Right ventricle myocardium superior (tissue), 1 donor: ENCODE results near the gene P2RY14. TPM values are rescaled to one million over a fixed set of nuclear protein-coding genes. Genes with fewer than 3 reads are reported as not detected.
A peak's percentile ranks its signal among the peaks of the same experiment; 100 is the strongest.

Source experiments
- ATAC-seq: fragments of 200-7000 bp; cut with Tn5 transposase; one replicate; pipeline ENCODE4 v1.9.1; 2020; ENCODE audit warnings: mild to moderate bottlenecking; ENCODE audit not compliant: poor library complexity
- DNase-seq: peaks from one replicate; pipeline ENCODE4 v3.0.0-alpha.2; 2020
- intact Hi-C: fragments of 100-400 bp; cut with DNase I; formaldehyde crosslinking; loops from one replicate; pipeline ENCODE4 v1.11.2; 2022
- total RNA-seq: library from RNA; stranded (reverse); fragmentation: NEBNext Ultra II Directional; extraction: Animal tissue kit (Norgen Biotek cat#: 25700); gene quantifications from one replicate; pipeline ENCODE4 v1.2.1, GENCODE V29; 2021
- donor health status: DM: no; HTN: yes; CAD: no; lungs with severe emphysema.

P2RY14 gene
- total RNA-seq, 1 donor from 2014 or later, result 3.6 TPM

DNA sequence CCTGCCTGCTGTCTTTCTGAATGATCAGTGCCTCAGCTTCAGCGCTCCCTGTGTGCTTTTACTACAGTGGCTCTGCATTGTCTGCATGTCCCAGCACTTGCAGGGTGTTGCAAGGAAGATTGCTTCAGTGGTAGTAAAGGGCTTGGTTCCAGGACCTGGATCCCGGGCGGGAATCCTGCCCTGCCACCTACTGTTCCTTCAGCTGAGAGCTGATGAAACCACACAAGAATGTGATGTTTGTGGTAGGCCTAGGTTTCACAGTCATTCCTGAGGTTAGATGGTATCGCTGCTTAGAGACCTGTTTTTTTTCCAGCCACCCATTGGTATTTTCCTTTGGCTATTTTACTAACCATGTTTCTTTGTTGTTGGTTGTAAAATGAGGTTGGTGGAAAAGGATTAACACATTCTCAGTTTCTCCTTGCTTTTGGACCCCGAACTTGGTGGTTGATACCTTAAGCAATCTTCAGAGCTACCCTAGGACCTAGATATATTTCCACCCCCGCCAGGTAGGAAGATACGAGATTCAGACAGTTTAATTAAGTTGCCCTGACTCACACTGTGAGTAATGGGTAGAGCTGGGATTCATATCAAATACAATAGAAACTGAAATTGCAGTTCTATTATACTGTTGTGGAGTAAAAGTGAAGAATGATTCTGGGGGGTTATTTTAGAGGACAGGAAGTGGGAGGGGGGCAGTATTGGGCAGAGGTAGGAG, 26.9 kb upstream of the P2RY14 start:
- ATAC-seq, result peak; percentile 41
- intact Hi-C loops, result no loop called here
- peak; percentile 50 for DNase-seq

DNA sequence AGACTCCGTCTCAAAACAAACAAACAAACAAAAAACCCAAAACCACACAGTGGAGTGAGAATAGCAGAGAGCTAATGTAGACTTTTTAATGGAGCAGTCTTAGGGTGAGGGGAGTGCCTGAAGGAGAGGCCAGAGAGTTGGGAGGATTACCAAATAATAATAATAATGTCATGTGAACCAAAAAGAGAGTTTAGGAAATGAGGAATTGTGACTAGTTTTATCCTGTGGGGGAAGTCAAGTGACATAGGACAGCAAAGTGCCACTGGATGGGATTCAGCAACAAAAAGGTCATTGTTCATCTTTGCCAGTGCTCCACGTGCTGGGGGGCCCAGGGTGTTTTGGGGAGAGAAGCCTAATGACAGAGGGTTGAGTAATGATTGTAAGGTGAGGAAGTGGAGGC, 25.4 kb upstream of the P2RY14 start:
- DNase-seq, result no peak
- intact Hi-C loops, result no loop called here
- no peak for ATAC-seq

- no peak for ATAC-seq
- intact Hi-C loops, result no loop called here
- no peak for DNase-seq
Observed at GRCh38 chr3:151301787-151302186, 23.4 kb upstream of the P2RY14 start.

DNA sequence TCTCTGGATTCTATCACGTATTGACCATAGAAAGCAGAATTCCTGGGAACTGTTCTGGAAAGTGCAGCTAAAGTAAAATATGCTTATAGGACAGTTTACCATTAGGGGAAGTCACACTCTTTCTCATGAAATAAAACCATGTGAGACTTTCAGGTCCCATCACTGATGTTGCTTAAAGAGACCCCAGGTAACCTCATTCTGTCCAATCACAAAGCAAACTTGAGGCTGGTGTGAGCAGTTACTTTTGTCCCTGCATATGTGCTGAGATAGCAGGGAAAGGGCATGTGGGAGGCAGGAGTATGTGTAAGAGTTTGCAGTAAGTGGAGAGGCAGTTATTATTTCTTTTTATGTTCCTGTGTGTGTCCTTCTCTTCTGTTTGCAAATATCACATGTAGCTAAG, 22.2 kb upstream of the P2RY14 start:
- intact Hi-C loops, result no loop called here
- no peak for ATAC-seq

DNA sequence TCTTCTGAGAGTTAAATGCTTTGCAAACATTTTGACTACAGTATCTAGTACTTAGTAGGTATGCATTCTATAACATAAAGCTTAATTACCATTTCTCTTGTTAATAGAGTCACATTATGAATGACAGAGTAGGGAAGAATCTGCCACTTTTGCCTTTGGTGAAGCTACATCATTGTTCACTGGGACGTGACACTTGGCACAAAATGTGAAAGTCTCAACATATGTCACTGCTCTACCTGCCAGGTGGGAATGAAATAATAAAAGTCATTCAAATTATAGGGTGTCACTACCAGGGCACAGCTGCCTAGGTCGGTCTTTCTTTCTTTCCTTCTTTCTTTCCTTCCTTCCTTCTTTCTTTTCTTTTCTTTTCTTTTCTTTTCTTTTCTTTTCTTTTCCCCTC, 20.7 kb upstream of the P2RY14 start:
- DNase-seq (no peak), ATAC-seq (no peak)
- intact Hi-C loops, result no loop called here

More for the DNA sequence above, 22.2 kb upstream of the P2RY14 start:
- no peak for DNase-seq

DNA sequence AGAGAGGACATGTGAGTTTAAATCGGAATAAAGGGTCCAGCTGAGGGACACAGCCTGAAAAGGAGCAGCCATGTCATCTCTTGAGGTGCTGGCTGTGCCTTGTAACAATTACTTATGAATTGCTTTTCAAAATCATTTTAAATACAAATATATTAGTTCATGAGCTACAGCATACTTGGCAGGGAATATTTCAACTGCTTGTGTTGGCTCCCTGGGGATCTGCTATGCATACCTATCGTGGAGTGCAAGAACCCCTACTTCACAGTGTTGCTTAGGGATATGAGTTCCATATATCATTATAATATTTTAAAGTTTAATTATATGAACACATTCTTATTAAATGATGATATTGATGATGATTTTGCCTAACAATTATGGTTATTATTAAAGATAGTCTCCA, 19.1 kb upstream of the P2RY14 start:
- DNase-seq (no peak), ATAC-seq (no peak)
- intact Hi-C loops, result no loop called here

GRCh38 chr3:151296226-151296625, 17.9 kb upstream of the P2RY14 start:
- DNase-seq, result no peak
- ATAC-seq, result no peak
- intact Hi-C loops, result no loop called here

DNA sequence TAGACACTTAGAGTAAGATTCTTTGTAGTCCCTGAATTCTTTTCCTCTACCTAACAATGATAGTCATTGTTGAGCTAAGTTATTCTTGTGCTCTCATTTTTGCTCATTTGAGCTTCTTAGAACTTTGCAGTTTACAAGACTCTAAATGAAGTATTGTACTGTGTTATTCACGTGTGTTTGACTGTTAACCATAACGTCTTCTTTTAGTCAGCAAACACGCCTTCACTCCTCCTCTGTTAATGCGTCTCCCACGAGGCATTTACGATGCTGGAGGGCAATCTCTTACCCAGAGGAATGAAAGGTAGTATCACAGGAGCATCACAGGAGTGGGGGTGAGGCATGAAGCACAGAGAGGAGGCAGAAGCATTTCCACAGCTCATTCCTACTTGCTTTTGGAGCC, 14.8 kb upstream of the P2RY14 start:
- ATAC-seq, result no peak
- no peak for DNase-seq
- intact Hi-C loops, result no loop called here

- DNase-seq, result no peak
- no peak for ATAC-seq
Observed at GRCh38 chr3:151290673-151291072, 12.3 kb upstream of the P2RY14 start.

DNA sequence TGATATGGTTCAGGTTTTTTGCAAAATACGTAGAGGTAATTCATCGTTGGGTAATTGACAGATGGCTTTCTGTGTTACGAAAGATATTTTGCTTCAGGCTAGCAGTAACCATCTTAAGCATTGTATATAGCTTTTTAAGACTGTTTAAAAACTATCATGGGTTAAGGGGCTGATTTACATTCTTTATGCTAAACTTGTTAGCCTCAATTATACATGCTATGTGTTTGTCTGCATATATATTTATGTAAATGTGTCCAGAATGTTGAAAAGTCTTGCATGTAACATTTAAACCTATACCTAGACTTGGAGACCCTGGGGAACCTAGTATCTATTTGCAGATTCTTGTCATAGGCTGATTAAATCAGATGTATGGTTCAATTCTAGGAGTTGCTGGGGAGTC, 11.1 kb upstream of the P2RY14 start:
- DNase-seq (no peak), ATAC-seq (no peak)
- intact Hi-C loops, result no loop called here

More at GRCh38 chr3:151290673-151291072, 12.3 kb upstream of the P2RY14 start:
- intact Hi-C loops, result no loop called here

- ATAC-seq (no peak), DNase-seq (no peak)
- intact Hi-C loops, result no loop called here
Observed at GRCh38 chr3:151285940-151286339, 7.6 kb upstream of the P2RY14 start.

- ATAC-seq (peak; percentile 52), DNase-seq (no peak)
- intact Hi-C loops, result loop anchor here (2.0 kb wide), 2 partner anchors 57 to 115 kb away; no protein-coding TSS in a partner anchor
Observed at GRCh38 chr3:151283907-151284461, 5.6 kb upstream of the P2RY14 start.

DNA sequence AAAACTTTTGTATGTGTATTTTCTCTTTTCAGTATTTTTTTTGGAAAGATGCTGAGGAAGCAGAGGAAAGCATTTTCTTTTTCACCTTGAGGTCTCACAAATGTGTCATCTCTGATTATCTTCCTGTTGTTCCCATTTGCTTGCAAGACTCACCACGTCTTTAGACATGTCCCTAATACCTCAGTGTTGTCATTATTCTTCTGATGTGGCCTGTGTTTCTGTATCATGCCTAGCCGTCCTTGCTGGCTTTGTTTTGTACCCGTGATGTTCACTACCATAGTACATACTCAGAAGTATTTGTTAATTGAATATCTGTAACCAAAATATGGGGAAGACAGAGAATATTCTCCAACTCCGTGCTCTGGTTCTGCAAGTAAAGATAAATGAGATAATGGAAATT, 5.0 kb upstream of the P2RY14 start:
- no peak for DNase-seq
- no peak for ATAC-seq
- intact Hi-C loops, result loop anchor here (2.0 kb wide), 2 partner anchors 57 to 115 kb away; no protein-coding TSS in a partner anchor

DNA sequence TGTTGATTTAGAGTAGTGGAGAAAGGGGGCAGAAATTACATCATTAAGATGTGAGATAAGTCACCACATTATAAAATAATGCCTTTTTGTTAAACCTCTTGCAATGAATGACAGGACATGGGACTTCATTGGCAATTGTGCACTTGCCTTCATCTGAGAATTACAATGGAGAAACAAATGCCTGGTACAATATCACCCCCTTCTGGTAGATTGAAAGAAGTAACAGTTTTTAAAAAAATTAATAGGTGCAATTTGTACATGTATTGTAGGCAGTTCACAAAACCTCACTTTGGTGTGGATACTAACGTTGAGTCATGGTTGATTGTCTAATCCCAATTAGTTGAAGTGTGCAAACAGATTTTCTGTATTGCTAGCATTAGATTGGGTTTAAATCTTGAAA, 4.6 kb upstream of the P2RY14 start:
- DNase-seq, result no peak
- ATAC-seq, result peak; percentile 72
- intact Hi-C loops, result loop anchor here (2.0 kb wide), 2 partner anchors 56 to 114 kb away; no protein-coding TSS in a partner anchor

DNA sequence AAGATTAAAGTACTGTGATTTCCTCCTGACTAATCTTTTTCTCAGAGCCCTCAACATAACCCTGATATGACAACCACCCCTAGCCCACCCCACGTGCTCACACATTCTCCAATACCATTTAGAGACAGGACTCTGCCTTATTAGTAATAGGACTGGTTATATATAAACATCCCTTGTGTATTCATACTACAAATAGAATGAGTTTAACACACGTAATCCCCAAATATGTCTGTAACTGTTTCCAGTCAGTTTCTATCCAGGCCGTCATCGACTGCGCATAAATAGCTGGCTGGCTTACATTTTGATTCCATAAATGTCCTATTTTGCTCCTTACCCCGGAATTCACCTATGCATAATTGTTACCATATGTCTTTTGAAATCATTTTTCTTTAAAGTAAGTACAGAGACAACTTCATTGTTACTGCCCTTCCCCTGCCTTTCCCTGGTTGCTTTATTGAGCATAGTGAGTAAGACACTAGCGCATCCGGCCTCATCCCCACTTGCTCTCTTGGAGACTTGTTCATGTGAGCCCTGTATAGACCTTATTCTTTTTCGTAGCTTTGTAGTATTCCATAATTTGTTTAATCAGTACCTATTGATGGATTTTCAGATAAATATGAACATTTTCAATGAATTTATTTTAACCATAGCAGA, 3.5 kb upstream of the P2RY14 start:
- ATAC-seq (peak; percentile 32), DNase-seq (no peak)
- intact Hi-C loops, result loop anchor here (2.0 kb wide), 2 partner anchors 55 to 113 kb away; no protein-coding TSS in a partner anchor

GRCh38 chr3:151276687-151277042, 1.7 kb downstream of the P2RY14 start:
- intact Hi-C loops, result no loop called here
- ATAC-seq, result no peak
- DNase-seq, result no peak

DNA sequence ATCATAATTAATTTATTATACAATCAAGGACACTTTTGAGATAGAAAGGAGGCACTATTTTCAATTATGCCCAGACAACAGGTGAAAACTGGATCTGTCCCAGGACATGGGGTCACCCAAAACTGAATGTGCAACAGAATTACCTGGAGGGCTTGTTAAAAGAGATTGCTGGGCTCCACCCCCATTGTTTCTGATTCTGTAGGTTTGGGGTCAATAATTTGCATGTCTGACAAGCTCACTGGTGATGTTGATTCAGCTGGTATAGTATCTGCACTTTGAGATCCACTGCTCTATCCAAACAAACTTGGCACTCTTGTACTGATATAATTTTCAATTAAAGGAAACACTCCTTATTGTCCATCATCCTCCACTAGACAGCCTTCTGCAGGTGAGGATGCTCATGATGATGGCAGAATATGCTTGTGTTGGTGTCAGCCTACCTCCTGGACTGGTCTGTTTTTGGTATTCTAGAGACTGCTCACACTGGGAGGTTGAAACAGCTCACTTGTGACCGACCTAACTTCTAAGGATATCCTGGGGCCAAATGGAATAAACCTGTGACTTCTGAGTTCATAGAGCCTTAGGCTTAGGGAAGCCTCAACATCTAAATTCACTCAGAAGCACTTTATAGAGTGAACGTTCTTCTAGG, 2.2 kb downstream of the P2RY14 start:
- intact Hi-C loops, result no loop called here
- no peak for ATAC-seq
- DNase-seq, result no peak

GRCh38 chr3:151275091-151275490, 3.3 kb downstream of the P2RY14 start:
- intact Hi-C loops, result no loop called here
- ATAC-seq (no peak), DNase-seq (no peak)

DNA sequence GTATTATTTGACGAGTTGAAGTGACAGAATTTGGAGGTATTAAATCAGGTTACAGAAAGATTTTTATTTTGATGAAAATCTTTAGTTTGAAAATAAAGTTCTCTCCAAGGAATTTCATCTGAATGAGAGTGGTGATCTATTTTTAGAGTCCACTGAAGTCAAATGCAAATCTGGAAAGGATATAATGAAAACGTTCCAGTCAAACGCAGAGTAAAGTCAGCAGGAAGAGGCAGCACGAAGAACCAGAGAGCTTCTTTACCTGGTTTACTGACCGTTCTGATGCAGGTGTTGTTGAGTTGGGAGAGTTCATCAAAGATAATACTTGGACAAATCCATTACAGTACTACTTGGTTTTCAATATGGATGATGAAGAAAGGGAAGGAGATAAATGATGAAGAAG, 8.7 kb downstream of the P2RY14 start:
- intact Hi-C loops, result no loop called here
- ATAC-seq (no peak), DNase-seq (no peak)
